ENCODE data around the gene KRTAP5-10. TPM values are rescaled to one million over a fixed set of nuclear protein-coding genes. Genes with fewer than 3 reads are reported as not detected.
A peak's percentile ranks its signal among the peaks of the same experiment; 100 is the strongest.
"Not testable (repeated sequence)": the region's sequence is repeated elsewhere in the genome, so short reads cannot be mapped to it uniquely, and the experiment has no call there.

KRTAP5-10 gene
- total RNA-seq, 6 experiments from 2014 or later, result not detected

DNA sequence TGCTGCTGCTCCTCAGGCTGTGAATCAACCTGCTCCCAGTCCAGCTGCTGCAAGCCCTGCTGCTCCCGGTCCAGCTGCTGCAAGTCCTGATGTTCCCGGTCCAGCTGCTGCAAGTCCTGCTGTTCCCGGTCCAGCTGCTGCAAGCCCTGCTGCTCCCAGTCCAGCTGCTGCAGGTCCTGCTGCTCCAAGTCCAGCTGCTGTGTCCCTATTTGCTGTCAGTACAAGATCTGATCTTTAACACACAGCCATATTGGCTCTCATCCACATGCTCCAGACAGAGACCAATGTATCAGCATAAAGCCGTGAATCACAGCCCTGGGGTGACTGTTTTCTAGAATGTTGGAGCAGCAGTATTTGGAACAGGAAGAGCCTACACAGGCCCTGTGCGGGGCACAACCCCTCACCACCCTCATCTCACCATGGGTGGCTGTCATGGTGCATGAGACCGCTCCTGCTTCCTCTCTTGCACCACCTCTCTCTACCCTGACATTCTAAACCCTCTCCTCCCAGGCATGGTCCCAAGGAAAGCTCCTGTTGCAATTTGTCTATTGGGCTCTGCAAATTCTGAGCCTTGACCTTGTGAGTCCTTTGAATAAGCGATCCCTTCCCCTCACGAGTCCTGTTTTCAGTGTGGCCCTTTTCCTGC lies 3.5 kb downstream of the KRTAP5-10 start:
- no peak overlapping the region for H3K4me3 Mint-ChIP-seq
- H3K27me3 Mint-ChIP-seq (ENCODE audit: insufficient read depth), result peaks cover 35% of the 10 kb centered on the region
- H3K9me3 Mint-ChIP-seq, result no peaks in the 10 kb centered on the region
- no peaks in the 10 kb centered on the region for H3K36me3 Mint-ChIP-seq (ENCODE audit: low read depth)
- DNase-seq, result peak; percentile 60
- TF ChIP-seq, protein P1, sequence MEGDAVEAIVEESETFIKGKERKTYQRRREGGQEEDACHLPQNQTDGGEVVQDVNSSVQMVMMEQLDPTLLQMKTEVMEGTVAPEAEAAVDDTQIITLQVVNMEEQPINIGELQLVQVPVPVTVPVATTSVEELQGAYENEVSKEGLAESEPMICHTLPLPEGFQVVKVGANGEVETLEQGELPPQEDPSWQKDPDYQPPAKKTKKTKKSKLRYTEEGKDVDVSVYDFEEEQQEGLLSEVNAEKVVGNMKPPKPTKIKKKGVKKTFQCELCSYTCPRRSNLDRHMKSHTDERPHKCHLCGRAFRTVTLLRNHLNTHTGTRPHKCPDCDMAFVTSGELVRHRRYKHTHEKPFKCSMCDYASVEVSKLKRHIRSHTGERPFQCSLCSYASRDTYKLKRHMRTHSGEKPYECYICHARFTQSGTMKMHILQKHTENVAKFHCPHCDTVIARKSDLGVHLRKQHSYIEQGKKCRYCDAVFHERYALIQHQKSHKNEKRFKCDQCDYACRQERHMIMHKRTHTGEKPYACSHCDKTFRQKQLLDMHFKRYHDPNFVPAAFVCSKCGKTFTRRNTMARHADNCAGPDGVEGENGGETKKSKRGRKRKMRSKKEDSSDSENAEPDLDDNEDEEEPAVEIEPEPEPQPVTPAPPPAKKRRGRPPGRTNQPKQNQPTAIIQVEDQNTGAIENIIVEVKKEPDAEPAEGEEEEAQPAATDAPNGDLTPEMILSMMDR (IDR thresholded peaks at IDR 0.05), result no peak
- H3K27ac Mint-ChIP-seq, result no peak overlapping the region
- peaks cover 8% of the 10 kb centered on the region; the same call in 1 of the 2 replicates for H3K4me1 Mint-ChIP-seq (ENCODE audit: low read depth)

DNA sequence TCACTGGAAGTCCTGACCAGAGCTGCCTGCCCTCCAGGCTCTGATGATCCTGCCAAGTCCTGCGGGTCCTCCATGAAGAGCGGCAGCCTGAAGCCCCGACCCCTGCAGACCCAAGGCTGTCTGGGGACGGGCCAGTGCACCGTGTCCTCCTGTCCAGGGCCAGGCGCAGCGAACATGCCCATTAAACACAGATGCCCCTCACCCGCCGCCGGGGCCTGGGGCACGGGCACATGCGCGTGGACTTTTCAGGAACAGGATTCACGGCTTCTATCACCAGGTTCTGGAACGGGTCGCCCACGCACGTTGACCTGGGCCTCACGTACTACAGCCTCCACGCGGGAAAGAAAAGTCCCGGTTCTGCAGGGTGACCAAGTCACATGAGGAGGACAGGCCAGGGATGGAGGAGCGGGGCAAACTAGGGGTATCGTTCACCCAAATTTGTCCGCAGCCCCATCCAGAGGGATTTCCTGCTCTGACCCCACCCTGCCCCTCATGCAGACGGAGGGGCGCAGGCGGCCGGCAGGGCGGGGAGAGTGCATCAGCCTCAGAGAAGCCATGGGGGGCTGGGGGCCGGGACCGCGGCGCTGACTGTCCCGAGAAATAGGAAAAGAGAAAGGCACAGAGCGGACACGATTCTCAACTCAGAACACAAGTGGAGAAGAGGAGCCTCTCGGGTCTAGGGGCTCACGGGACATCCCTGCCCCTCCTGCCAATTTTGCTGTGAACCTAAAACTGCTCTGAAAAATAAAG lies 5.9 kb downstream of the KRTAP5-10 start:
- H3K4me3 Mint-ChIP-seq; H3K4me1 Mint-ChIP-seq (ENCODE audit: low read depth); DNase-seq; H3K9me3 Mint-ChIP-seq; H3K27ac Mint-ChIP-seq; H3K36me3 Mint-ChIP-seq (ENCODE audit: low read depth): not testable (repeated sequence)
- H3K27me3 Mint-ChIP-seq (ENCODE audit: insufficient read depth), result peaks cover 33% of the 10 kb centered on the region

DNA sequence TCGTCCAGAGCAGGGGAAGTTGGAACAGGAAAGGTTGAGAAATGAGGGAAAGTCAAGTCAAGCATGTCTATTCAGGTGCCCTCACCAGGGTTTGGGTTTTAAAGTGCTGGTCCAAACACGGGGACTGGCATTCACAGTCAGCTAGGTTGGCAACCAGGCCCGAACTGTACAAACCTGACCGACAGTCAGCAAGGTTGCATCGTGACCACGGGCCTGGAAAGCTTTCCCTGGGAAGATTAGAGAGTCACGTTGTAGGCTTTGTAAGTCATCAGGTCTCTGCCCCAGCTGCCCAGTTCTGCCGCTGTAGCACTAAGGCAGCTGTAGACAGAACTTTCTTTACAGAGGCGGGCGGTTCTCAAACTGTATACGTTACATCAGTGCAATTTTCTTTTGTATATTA lies 7.4 kb downstream of the KRTAP5-10 start:
- Mint-ChIP-seq H3K9me3 (no peaks in the 10 kb centered on the region), H3K36me3 (ENCODE audit: low read depth) (no peaks in the 10 kb centered on the region), H3K4me1 (ENCODE audit: low read depth) (peaks cover 8% of the 10 kb centered on the region; the same call in 1 of the 2 replicates), H3K27ac (no peak overlapping the region), H3K27me3 (ENCODE audit: insufficient read depth) (peaks cover 29% of the 10 kb centered on the region), H3K4me3 (no peak overlapping the region)
- TF ChIP-seq, protein P1 (IDR thresholded peaks at IDR 0.05), result no peak
- no peak for DNase-seq

DNA sequence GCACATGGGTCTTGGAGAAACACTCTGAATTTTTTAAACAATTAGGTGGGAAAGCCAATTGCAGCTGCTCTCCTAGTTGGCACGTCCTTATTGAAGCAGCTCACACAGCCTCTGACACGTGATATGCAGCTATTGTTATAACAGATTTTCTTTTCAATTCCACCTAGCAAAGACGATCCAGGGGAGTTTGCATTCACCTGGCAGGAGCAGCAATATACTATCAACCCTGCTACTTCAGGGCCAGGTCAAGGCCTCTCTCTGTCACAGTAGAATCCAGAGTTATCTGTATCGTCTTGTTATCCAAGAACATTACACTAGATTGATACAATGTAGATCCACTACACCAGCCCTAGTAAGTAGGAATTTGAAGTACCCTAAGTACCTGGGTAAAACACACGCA lies 9.1 kb downstream of the KRTAP5-10 start:
- Mint-ChIP-seq H3K27me3 (ENCODE audit: insufficient read depth) (peaks cover 21% of the 10 kb centered on the region), H3K4me3 (no peak overlapping the region), H3K9me3 (no peaks in the 10 kb centered on the region), H3K4me1 (ENCODE audit: low read depth) (no peaks in the 10 kb centered on the region; the same call in 1 of the 2 replicates), H3K36me3 (ENCODE audit: low read depth) (no peaks in the 10 kb centered on the region), H3K27ac (no peak overlapping the region)
- TF ChIP-seq, protein P1 (IDR thresholded peaks at IDR 0.05), result no peak
- no peak for DNase-seq

DNA sequence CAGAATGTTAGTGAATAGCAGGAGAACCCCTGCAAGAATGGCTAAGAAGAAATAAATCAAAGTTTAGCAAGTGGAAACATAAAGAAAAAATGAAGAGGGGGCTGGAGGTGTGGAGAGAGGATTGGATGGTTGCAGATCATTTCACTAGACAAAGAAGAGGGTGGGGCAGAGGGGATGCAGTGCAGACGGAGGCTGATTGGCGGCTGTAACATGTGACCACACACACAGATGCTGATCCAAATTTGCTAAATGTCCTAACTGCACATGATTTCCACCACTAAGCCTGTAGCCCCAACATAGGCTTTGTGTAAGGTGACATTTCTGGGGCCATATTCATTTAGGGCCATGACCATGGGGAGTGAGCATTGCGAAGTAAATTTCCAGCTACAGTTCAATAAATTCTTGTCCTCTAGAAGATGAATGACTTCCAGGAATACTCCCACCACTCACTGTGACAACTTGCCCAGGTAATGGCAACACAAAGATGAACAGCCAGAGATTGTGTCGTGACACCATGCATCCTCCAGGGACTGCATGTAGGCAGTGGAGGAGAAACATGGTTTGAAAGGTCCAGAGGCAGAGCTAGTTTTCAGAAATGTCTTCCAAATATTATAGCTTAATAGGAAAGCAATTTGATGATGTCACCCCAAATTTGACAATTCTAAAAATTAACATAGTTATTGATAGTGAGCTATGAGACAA lies 10.5 kb downstream of the KRTAP5-10 start:
- H3K27me3 Mint-ChIP-seq (ENCODE audit: insufficient read depth), result peaks cover 17% of the 10 kb centered on the region
- DNase-seq, result no peak

DNA sequence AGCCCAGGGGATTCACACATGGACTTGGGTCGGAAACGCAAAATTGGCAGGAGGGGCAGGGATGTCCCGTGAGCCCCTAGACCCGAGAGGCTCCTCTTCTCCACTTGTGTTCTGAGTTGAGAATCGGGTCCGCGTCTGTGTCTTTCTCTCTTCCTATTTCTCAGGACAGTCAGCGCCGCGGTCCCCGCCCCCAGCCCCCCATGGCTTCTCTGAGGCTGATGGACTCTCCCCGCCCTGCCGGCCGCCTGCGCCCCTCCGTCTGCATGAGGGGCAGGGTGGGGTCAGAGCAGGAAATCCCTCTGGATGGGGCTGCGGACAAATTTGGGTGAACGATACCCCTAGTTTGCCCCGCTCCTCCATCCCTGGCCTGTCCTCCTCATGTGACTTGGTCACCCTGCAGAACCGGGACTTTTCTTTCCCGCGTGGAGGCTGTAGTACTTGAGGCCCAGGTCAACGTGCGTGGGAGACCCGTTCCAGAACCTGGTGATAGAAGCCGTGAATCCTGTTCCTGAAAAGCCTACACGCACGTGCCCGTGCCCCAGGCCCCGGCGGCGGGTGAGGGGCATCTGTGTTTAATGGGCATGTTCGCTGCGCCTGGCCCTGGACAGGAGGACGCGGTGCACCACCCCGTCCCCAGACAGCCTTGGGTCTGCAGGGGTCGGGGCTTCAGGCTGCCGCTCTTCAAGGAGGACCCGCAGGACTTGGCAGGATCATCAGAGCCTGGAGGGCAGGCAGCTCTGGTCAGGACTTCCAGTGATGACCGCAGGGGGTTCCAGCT lies 11.5 kb downstream of the KRTAP5-10 start:
- H3K27me3 Mint-ChIP-seq (ENCODE audit: insufficient read depth), result peaks cover 20% of the 10 kb centered on the region
- not testable (repeated sequence) for H3K4me3 Mint-ChIP-seq; H3K9me3 Mint-ChIP-seq; H3K27ac Mint-ChIP-seq; DNase-seq; H3K36me3 Mint-ChIP-seq (ENCODE audit: low read depth)
- peaks cover 18% of the 10 kb centered on the region for H3K4me1 Mint-ChIP-seq (ENCODE audit: low read depth)

More for the DNA sequence above, 10.5 kb downstream of the KRTAP5-10 start:
- Mint-ChIP-seq H3K27ac (no peak overlapping the region), H3K4me3 (no peak overlapping the region), H3K9me3 (no peaks in the 10 kb centered on the region), H3K36me3 (ENCODE audit: low read depth) (no peaks in the 10 kb centered on the region), H3K4me1 (ENCODE audit: low read depth) (peaks cover 13% of the 10 kb centered on the region)
- TF ChIP-seq, protein P1 (IDR thresholded peaks at IDR 0.05), result no peak

Data from HFFc6 (cell line).